ENCODE data around the gene NRCAM.
A peak's percentile ranks its signal among the peaks of the same experiment; 100 is the strongest.

NRCAM gene

GRCh38 chr7:108423089-108423989 lies 32.9 kb downstream of the NRCAM start:
- Mint-ChIP-seq H3K27me3 (no peaks in the 10 kb centered on the region), H3K9me3 (ENCODE audit: low read depth) (no peaks in the 10 kb centered on the region), H3K36me3 (peaks cover 4% of the 10 kb centered on the region), H3K4me1 (ENCODE audit: low read depth) (peaks cover 49% of the 10 kb centered on the region), H3K4me3 (peak overlapping the region; percentile 0), H3K27ac (no peak overlapping the region)

GRCh38 chr7:108421720-108422331 lies 34.4 kb downstream of the NRCAM start:
- Mint-ChIP-seq H3K36me3 (peaks cover 1% of the 10 kb centered on the region), H3K9me3 (ENCODE audit: low read depth) (no peaks in the 10 kb centered on the region), H3K27me3 (no peaks in the 10 kb centered on the region), H3K27ac (peak overlapping the region; percentile 18), H3K4me3 (no peak overlapping the region), H3K4me1 (ENCODE audit: low read depth) (peaks cover 57% of the 10 kb centered on the region)

GRCh38 chr7:108419961-108420908 lies 36.0 kb downstream of the NRCAM start:
- Mint-ChIP-seq H3K27me3 (no peaks in the 10 kb centered on the region), H3K4me1 (ENCODE audit: low read depth) (peaks cover 70% of the 10 kb centered on the region), H3K36me3 (no peaks in the 10 kb centered on the region), H3K9me3 (ENCODE audit: low read depth) (no peaks in the 10 kb centered on the region), H3K27ac (peak overlapping the region; percentile 30), H3K4me3 (peak overlapping the region; percentile 6)

GRCh38 chr7:108418946-108419345 lies 37.3 kb downstream of the NRCAM start:
- Mint-ChIP-seq H3K36me3 (no peaks in the 10 kb centered on the region), H3K9me3 (ENCODE audit: low read depth) (no peaks in the 10 kb centered on the region), H3K27me3 (no peaks in the 10 kb centered on the region), H3K4me3 (no peak overlapping the region), H3K27ac (no peak overlapping the region), H3K4me1 (ENCODE audit: low read depth) (peaks cover 78% of the 10 kb centered on the region)

- no peaks in the 10 kb centered on the region for H3K27me3 Mint-ChIP-seq
- peaks cover 69% of the 10 kb centered on the region for H3K4me1 Mint-ChIP-seq (ENCODE audit: low read depth)
- H3K9me3 Mint-ChIP-seq (ENCODE audit: low read depth), result no peaks in the 10 kb centered on the region
- H3K4me3 Mint-ChIP-seq, result no peak overlapping the region
- H3K36me3 Mint-ChIP-seq, result peaks cover 2% of the 10 kb centered on the region
- no peak overlapping the region for H3K27ac Mint-ChIP-seq
Observed at GRCh38 chr7:108417926-108418325, 38.3 kb downstream of the NRCAM start.

GRCh38 chr7:108417144-108417543 lies 39.1 kb downstream of the NRCAM start:
- Mint-ChIP-seq H3K4me1 (ENCODE audit: low read depth) (peaks cover 62% of the 10 kb centered on the region), H3K4me3 (no peak overlapping the region), H3K9me3 (ENCODE audit: low read depth) (no peaks in the 10 kb centered on the region), H3K36me3 (peaks cover 2% of the 10 kb centered on the region), H3K27me3 (no peaks in the 10 kb centered on the region), H3K27ac (no peak overlapping the region)

GRCh38 chr7:108415821-108416536 lies 40.3 kb downstream of the NRCAM start:
- H3K36me3 Mint-ChIP-seq, result peaks cover 2% of the 10 kb centered on the region
- H3K27ac Mint-ChIP-seq, result peak overlapping the region; percentile 16
- peak overlapping the region; percentile 18 for H3K4me3 Mint-ChIP-seq
- H3K4me1 Mint-ChIP-seq (ENCODE audit: low read depth), result peaks cover 52% of the 10 kb centered on the region
- no peaks in the 10 kb centered on the region for H3K27me3 Mint-ChIP-seq
- no peaks in the 10 kb centered on the region for H3K9me3 Mint-ChIP-seq (ENCODE audit: low read depth)

- peaks cover 2% of the 10 kb centered on the region for H3K36me3 Mint-ChIP-seq
- peaks cover 43% of the 10 kb centered on the region for H3K4me1 Mint-ChIP-seq (ENCODE audit: low read depth)
- H3K27me3 Mint-ChIP-seq, result no peaks in the 10 kb centered on the region
- no peak overlapping the region for H3K27ac Mint-ChIP-seq
- no peaks in the 10 kb centered on the region for H3K9me3 Mint-ChIP-seq (ENCODE audit: low read depth)
- no peak overlapping the region for H3K4me3 Mint-ChIP-seq
Observed at GRCh38 chr7:108415084-108415483, 41.2 kb downstream of the NRCAM start.

GRCh38 chr7:108413782-108414492 lies 42.3 kb downstream of the NRCAM start:
- Mint-ChIP-seq H3K4me1 (ENCODE audit: low read depth) (peaks cover 35% of the 10 kb centered on the region), H3K27ac (peak overlapping the region; percentile 4), H3K36me3 (peaks cover 2% of the 10 kb centered on the region), H3K9me3 (ENCODE audit: low read depth) (no peaks in the 10 kb centered on the region), H3K4me3 (no peak overlapping the region), H3K27me3 (no peaks in the 10 kb centered on the region)

GRCh38 chr7:108413337-108413736 lies 42.9 kb downstream of the NRCAM start:
- H3K27me3 Mint-ChIP-seq, result no peaks in the 10 kb centered on the region
- H3K27ac Mint-ChIP-seq, result no peak overlapping the region
- H3K4me3 Mint-ChIP-seq, result no peak overlapping the region
- H3K36me3 Mint-ChIP-seq, result peaks cover 2% of the 10 kb centered on the region
- H3K9me3 Mint-ChIP-seq (ENCODE audit: low read depth), result no peaks in the 10 kb centered on the region
- H3K4me1 Mint-ChIP-seq (ENCODE audit: low read depth), result peaks cover 30% of the 10 kb centered on the region

GRCh38 chr7:108409146-108409545 lies 47.1 kb downstream of the NRCAM start:
- H3K27ac Mint-ChIP-seq, result no peak overlapping the region
- peaks cover 2% of the 10 kb centered on the region for H3K36me3 Mint-ChIP-seq

GRCh38 chr7:108408296-108408991 lies 47.8 kb downstream of the NRCAM start:
- Mint-ChIP-seq H3K9me3 (ENCODE audit: low read depth) (no peaks in the 10 kb centered on the region), H3K27ac (no peak overlapping the region), H3K36me3 (peaks cover 2% of the 10 kb centered on the region), H3K27me3 (no peaks in the 10 kb centered on the region), H3K4me1 (ENCODE audit: low read depth) (peaks cover 2% of the 10 kb centered on the region), H3K4me3 (no peak overlapping the region)

More at GRCh38 chr7:108409146-108409545, 47.1 kb downstream of the NRCAM start:
- no peaks in the 10 kb centered on the region for H3K27me3 Mint-ChIP-seq
- no peaks in the 10 kb centered on the region for H3K9me3 Mint-ChIP-seq (ENCODE audit: low read depth)
- no peak overlapping the region for H3K4me3 Mint-ChIP-seq
- peaks cover 2% of the 10 kb centered on the region for H3K4me1 Mint-ChIP-seq (ENCODE audit: low read depth)

GRCh38 chr7:108407676-108408075 lies 48.6 kb downstream of the NRCAM start:
- H3K4me3 Mint-ChIP-seq, result no peak overlapping the region
- peaks cover 4% of the 10 kb centered on the region for H3K4me1 Mint-ChIP-seq (ENCODE audit: low read depth)
- H3K27ac Mint-ChIP-seq, result no peak overlapping the region
- no peaks in the 10 kb centered on the region for H3K9me3 Mint-ChIP-seq (ENCODE audit: low read depth)
- no peaks in the 10 kb centered on the region for H3K36me3 Mint-ChIP-seq
- no peaks in the 10 kb centered on the region for H3K27me3 Mint-ChIP-seq

All from activated naive CD8-positive, alpha-beta T cell (primary cell).